H1 (cell line): ENCODE data around the gene MYO18A. TPM values are rescaled to one million over a fixed set of nuclear protein-coding genes. Genes with fewer than 3 reads are reported as not detected.
"Not testable (repeated sequence)": the region's sequence is repeated elsewhere in the genome, so short reads cannot be mapped to it uniquely, and the experiment has no call there.

Experiments
- CTCF ChIA-PET: fragments of 300-600 bp; sonication (Branson Sonifier 250); formaldehyde crosslinking; loops from one replicate; lab custom pipeline; 2021; ENCODE audit not compliant: partially characterized antibody; lab: Charles Lee
- POLR2A ChIA-PET: fragments of 300-600 bp; sonication (Branson Sonifier 250); formaldehyde crosslinking; loops from one replicate; lab custom pipeline; 2021; ENCODE audit warnings: inconsistent platforms; ENCODE audit not compliant: partially characterized antibody; lab: Charles Lee
- DNase-seq, 2 experiments: peaks; one replicate each; pipeline versions ENCODE4 v3.0.0 to v3.0.0-alpha.2; 2010 to 2022; ENCODE audit warnings: low spot score in 2 of 2, low read depth in 1 of 2, mixed read lengths in 1 of 2
- FAIRE-seq: peaks from 2 replicates; lab custom pipeline; 2011; peaks lifted over from hg19 to GRCh38; lab: Jason Lieb, UNC
- H2AFZ ChIP-seq: 2 replicates; pipeline ENCODE4 v1.8.1; 2012; ENCODE audit warnings: low read length, inconsistent platforms
- H2AK5ac ChIP-seq: 2 replicates; pipeline ENCODE4 v1.6.1; 2013; ENCODE audit warnings: low read depth, low read length
- H2BK120ac ChIP-seq: replicated peaks from 2 replicates; pipeline ENCODE3; 2013; ENCODE audit warnings: low read depth, low read length, inconsistent platforms
- H2BK12ac ChIP-seq: 2 replicates; pipeline ENCODE4 v1.6.1; 2013; ENCODE audit warnings: low read depth, low read length
- H2BK15ac ChIP-seq: 2 replicates; pipeline ENCODE4 v1.6.1; 2013; ENCODE audit warnings: low read length
- H2BK20ac ChIP-seq: 2 replicates; pipeline ENCODE4 v1.6.1; 2013; ENCODE audit warnings: low read length
- H2BK5ac ChIP-seq: 2 replicates; pipeline ENCODE4 v1.6.1; 2013; ENCODE audit warnings: low read depth, low read length
- H3K14ac ChIP-seq: 2 replicates; pipeline ENCODE4 v1.6.1; 2013; ENCODE audit warnings: inconsistent platforms; ENCODE audit not compliant: insufficient read length
- H3K18ac ChIP-seq: 2 replicates; pipeline ENCODE4 v1.6.1; 2013; ENCODE audit warnings: low read length; ENCODE audit errors: extremely low read depth
- H3K23ac ChIP-seq: 2 replicates; pipeline ENCODE4 v1.6.1; 2013; ENCODE audit warnings: inconsistent platforms; ENCODE audit not compliant: insufficient read length
- H3K23me2 ChIP-seq: 2 replicates; pipeline ENCODE4 v1.6.1; 2013; ENCODE audit warnings: low read depth, low read length
- H3K27ac ChIP-seq: 2 replicates; pipeline ENCODE4 v1.6.1; 2011; ENCODE audit warnings: low read depth, low read length, inconsistent platforms
- H3K27me3 ChIP-seq, 4 experiments: replicated peaks in 1 of 4; 1 replicate in 1 of 4; 2 replicates in 3 of 4; pipeline versions ENCODE4 v1.6.1 to v1.8.1; 2011 to 2013; ENCODE audit warnings: low read length in 3 of 4, mild to moderate bottlenecking in 3 of 4, inconsistent platforms in 2 of 4, mixed read lengths in 2 of 4, moderate library complexity in 1 of 4; ENCODE audit not compliant: control insufficient read depth in 3 of 4, insufficient read depth in 3 of 4; ENCODE audit errors: extremely low read depth in 1 of 4
- H3K36me3 ChIP-seq, 4 experiments: 2 replicates each; pipeline versions ENCODE4 v1.6.1 to v1.8.1; 2011 to 2013; ENCODE audit warnings: mild to moderate bottlenecking in 4 of 4, low read length in 3 of 4, moderate library complexity in 2 of 4, control low read depth in 1 of 4, inconsistent platforms in 1 of 4; ENCODE audit not compliant: insufficient read depth in 4 of 4, control insufficient read depth in 2 of 4
- H3K4ac ChIP-seq: replicated peaks from 2 replicates; pipeline ENCODE3; 2013; ENCODE audit warnings: low read length, low read depth, mixed read lengths, inconsistent platforms; ENCODE audit not compliant: insufficient read length
- H3K4me1 ChIP-seq, 4 experiments: replicated peaks in 1 of 4; 1 replicate in 1 of 4; 2 replicates in 3 of 4; pipeline versions ENCODE4 v1.6.1 to v1.8.1; 2011 to 2013; ENCODE audit warnings: low read length in 3 of 4, inconsistent platforms in 2 of 4, mixed read lengths in 1 of 4; ENCODE audit not compliant: insufficient read depth in 4 of 4, control insufficient read depth in 3 of 4
- H3K4me2 ChIP-seq, 2 experiments: 2 replicates each; pipeline versions ENCODE4 v1.6.1 to v1.8.1; 2011 to 2013; ENCODE audit warnings: low read depth in 2 of 2, low read length in 2 of 2, control low read depth in 1 of 2, inconsistent platforms in 1 of 2, mild to moderate bottlenecking in 1 of 2; ENCODE audit not compliant: insufficient read depth in 1 of 2
- H3K4me3 ChIP-seq, 4 experiments: fragments of 200-600, 300-600 bp in 1 of 4; sonication (generic), shearing (Covaris generic), sonication (Bioruptor Twin) in 1 of 4; 2 replicates each; pipeline versions ENCODE4 v1.5.1 to v1.8.1; 2011 to 2016; ENCODE audit warnings: low read length in 4 of 4, low read depth in 3 of 4, control low read depth in 2 of 4, inconsistent platforms in 2 of 4, mild to moderate bottlenecking in 2 of 4, mixed read lengths in 1 of 4, moderate library complexity in 1 of 4; ENCODE audit not compliant: insufficient read depth in 2 of 4; ENCODE audit errors: extremely low read depth in 1 of 4
- H3K56ac ChIP-seq: replicated peaks from 2 replicates; pipeline ENCODE3; 2013; ENCODE audit warnings: low read depth, mild to moderate bottlenecking, mixed read lengths, low read length, inconsistent platforms; ENCODE audit not compliant: insufficient read length
- H3K79me1 ChIP-seq: 2 replicates; pipeline ENCODE4 v1.6.1; 2013; ENCODE audit warnings: low read depth, low read length, control low read depth
- H3K79me2 ChIP-seq, 2 experiments: 2 replicates each; pipeline versions ENCODE4 v1.6.1 to v1.8.1; 2012 to 2013; ENCODE audit warnings: low read length in 2 of 2, mild to moderate bottlenecking in 2 of 2, inconsistent platforms in 1 of 2; ENCODE audit not compliant: insufficient read depth in 2 of 2, control insufficient read depth in 1 of 2
- H3K9ac ChIP-seq, 4 experiments: replicated peaks in 1 of 4; 1 replicate in 1 of 4; 2 replicates in 3 of 4; pipeline versions ENCODE4 v1.6.1 to v1.8.1; 2011 to 2013; ENCODE audit warnings: low read depth in 3 of 4, low read length in 3 of 4, control low read depth in 2 of 4, mild to moderate bottlenecking in 2 of 4, moderate library complexity in 2 of 4, inconsistent platforms in 1 of 4; ENCODE audit errors: extremely low read depth in 1 of 4
- H3K9me3 ChIP-seq, 2 experiments: 2 replicates each; pipeline versions ENCODE4 v1.6.1 to v1.8.1; 2012 to 2013; ENCODE audit warnings: mild to moderate bottlenecking in 2 of 2, moderate library complexity in 2 of 2, control low read depth in 1 of 2, inconsistent platforms in 1 of 2, low read depth in 1 of 2, low read length in 1 of 2, mixed read lengths in 1 of 2; ENCODE audit not compliant: insufficient read depth in 2 of 2
- H4K20me1 ChIP-seq, 2 experiments: replicated peaks in 1 of 2; 2 replicates each; pipeline versions ENCODE3 to v1.8.1; 2011 to 2013; ENCODE audit warnings: inconsistent platforms in 2 of 2, low read length in 2 of 2, mild to moderate bottlenecking in 1 of 2; ENCODE audit not compliant: insufficient read depth in 2 of 2, control insufficient read depth in 1 of 2
- H4K5ac ChIP-seq: 2 replicates; pipeline ENCODE4 v1.6.1; 2013; ENCODE audit warnings: low read length, low read depth, mixed read lengths, inconsistent platforms; ENCODE audit not compliant: insufficient read length
- H4K8ac ChIP-seq: 2 replicates; pipeline ENCODE4 v1.8.0; 2013; ENCODE audit warnings: mild to moderate bottlenecking, moderate library complexity, low read length, inconsistent platforms; ENCODE audit not compliant: insufficient read depth; ENCODE audit errors: extremely low read depth
- H4K91ac ChIP-seq: replicated peaks from 2 replicates; pipeline ENCODE3; 2013; ENCODE audit warnings: low read length, mixed read lengths, inconsistent platforms; ENCODE audit not compliant: insufficient read length
- WGBS, 2 experiments: shearing (Covaris generic) in 1 of 2; methylation state at CpG; one replicate each; pipeline versions ENCODE4 v1.1.6 to v1.1.7; 2013 to 2015; ENCODE audit warnings: low lambda C conversion rate in 2 of 2, mixed read lengths in 2 of 2, inconsistent platforms in 1 of 2, low coverage in 1 of 2, missing lambda C conversion rate in 1 of 2; ENCODE audit not compliant: insufficient replicate concordance in 2 of 2, insufficient coverage in 1 of 2, insufficient read length in 1 of 2; ENCODE audit errors: extremely low coverage in 1 of 2, missing lambda C conversion rate in 1 of 2; 5-methylcytosine and 5-hydroxymethylcytosine counted together
- polyA plus RNA-seq, 7 experiments: library from polyadenylated mRNA; depleted of rRNA in 3 of 7; stranded (reverse) in 5 of 7; unstranded in 2 of 7; fragments of >200 nt in 5 of 7; fragments of 200-250 nt in 2 of 7; gene quantifications; 1 replicate in 5 of 7; 2 replicates in 1 of 7; 4 replicates in 1 of 7; pipeline versions ENCODE4 v1.2.1 to v1.2.3, GENCODE V29; 2011 to 2013; ENCODE audit warnings: missing spikeins in 2 of 7, mixed read lengths in 2 of 7
- total RNA-seq: library from RNA; stranded (reverse); fragmentation: NEBNext Ultra II Directional; extraction: Animal tissue kit (Norgen Biotek cat#: 25700); gene quantifications from 2 replicates; pipeline ENCODE4 v1.2.1, GENCODE V29; 2021

MYO18A gene
- total and polyA plus RNA-seq, 2 of the 8 experiments (the other 6 are each of a cell fraction or from before 2014, with no cell fraction given), result 7.6 to 43.8 TPM

GRCh38 chr17:29147228-29147627, 33.0 kb downstream of the MYO18A start:
- H3K23me2 ChIP-seq, H3K36me3 ChIP-seq, H4K5ac ChIP-seq, H3K27ac ChIP-seq, H3K56ac ChIP-seq, H3K23ac ChIP-seq, H3K4me3 ChIP-seq, H3K4me1 ChIP-seq, H2BK120ac ChIP-seq, H3K9me3 ChIP-seq, H2AK5ac ChIP-seq, H3K4me2 ChIP-seq, H2BK20ac ChIP-seq, H2BK15ac ChIP-seq, DNase-seq, H3K27me3 ChIP-seq, H2BK5ac ChIP-seq, H3K79me1 ChIP-seq, H4K91ac ChIP-seq, H4K20me1 ChIP-seq, H3K9ac ChIP-seq, H3K4ac ChIP-seq, FAIRE-seq, H3K18ac ChIP-seq, H3K79me2 ChIP-seq, H3K14ac ChIP-seq, H2BK12ac ChIP-seq, H4K8ac ChIP-seq, H2AFZ ChIP-seq: not testable (repeated sequence)
- POLR2A ChIA-PET, result interaction anchor here (1.0 to 3.1 kb wide), 5 partner anchors 18 to 147 kb away, joined by 4 to 10 read pairs (median 4); partner anchors contain the start of genes MYO18A and NUFIP2
- CTCF ChIA-PET, result interaction anchor here (0.8 to 34.4 kb wide), 11 partner anchors 9 to 208 kb away, joined by 3 to 731 read pairs (median 19); partner anchors contain the start of gene MYO18A
- WGBS, 2 experiments, result 93% methylated on average over 2 of the region's 2 CpGs; no CpG with 5 or more reads in 1 of the 2 experiments
